COLO668 (cell line): ENCODE results near the gene CCBE1.

Experiments
- DNase-seq: peaks from one replicate; lab custom pipeline; 2025; ENCODE audit not compliant: unreplicated experiment; lab: John Stamatoyannopoulos, UW

CCBE1 gene

GRCh38 chr18:59460072-59460420, 237.2 kb downstream of the CCBE1 start:
- DNase-seq: no peak

GRCh38 chr18:59459369-59460071, 237.7 kb downstream of the CCBE1 start:
- no peak for DNase-seq

- DNase-seq: no peak
These were observed 238.6 kb downstream of the CCBE1 start for GRCh38 chr18:59458575-59458974.

- DNase-seq: no peak
These were observed 240.6 kb downstream of the CCBE1 start for GRCh38 chr18:59456657-59457056.

- DNase-seq: peak; percentile 56
These were observed 241.4 kb downstream of the CCBE1 start for GRCh38 chr18:59455728-59456276.

GRCh38 chr18:59454909-59455727, 242.1 kb downstream of the CCBE1 start:
- no peak for DNase-seq

GRCh38 chr18:59453468-59453961, 243.7 kb downstream of the CCBE1 start:
- no peak for DNase-seq

- no peak for DNase-seq
These were observed 245.3 kb downstream of the CCBE1 start for GRCh38 chr18:59451963-59452362.

GRCh38 chr18:59451073-59451472, 246.2 kb downstream of the CCBE1 start:
- DNase-seq: no peak

- DNase-seq: no peak
These were observed 248.7 kb downstream of the CCBE1 start for GRCh38 chr18:59448546-59448945.

GRCh38 chr18:59446012-59446411, 251.2 kb downstream of the CCBE1 start:
- DNase-seq: no peak

- DNase-seq: no peak
These were observed 259.2 kb downstream of the CCBE1 start for GRCh38 chr18:59437851-59438569.

GRCh38 chr18:59432803-59433597, 264.2 kb downstream of the CCBE1 start:
- no peak for DNase-seq

- DNase-seq: no peak
These were observed 266.1 kb downstream of the CCBE1 start for GRCh38 chr18:59431131-59431530.

GRCh38 chr18:59429608-59430007, 267.6 kb downstream of the CCBE1 start:
- no peak for DNase-seq

GRCh38 chr18:59428018-59428417, 269.2 kb downstream of the CCBE1 start:
- DNase-seq: no peak

- no peak for DNase-seq
These were observed 270.4 kb downstream of the CCBE1 start for GRCh38 chr18:59426855-59427254.

GRCh38 chr18:59423259-59423658, 274.0 kb downstream of the CCBE1 start:
- no peak for DNase-seq

- no peak for DNase-seq
These were observed 277.0 kb downstream of the CCBE1 start for GRCh38 chr18:59420244-59420643.

GRCh38 chr18:59419386-59419785, 277.8 kb downstream of the CCBE1 start:
- no peak for DNase-seq

- no peak for DNase-seq
These were observed 280.4 kb downstream of the CCBE1 start for GRCh38 chr18:59416818-59417217.
